ENCODE measurements around the gene IFI27. TPM values are rescaled to one million over a fixed set of nuclear protein-coding genes. Genes with fewer than 3 reads are reported as not detected.

Gene IFI27
- total and polyA plus RNA-seq, 2 donors, result 19.9 to 417 TPM

- H3K36me3 ChIP-seq (ENCODE audit: insufficient read depth), result no peaks in the 10 kb centered on the region
- 87% methylated on average over 6 of the region's 6 CpGs for WGBS
- H3K27ac ChIP-seq (ENCODE audit: low read depth), result no peak overlapping the region
- no peak for DNase-seq (ENCODE audit: extremely low spot score)
- H3K4me3 ChIP-seq (ENCODE audit: low read depth, low read length), result no peak overlapping the region
- H3K4me1 ChIP-seq (ENCODE audit: insufficient read depth), result no peaks in the 10 kb centered on the region
Observed at GRCh38 chr14:94112513-94113063, 2.1 kb downstream of the IFI27 start.

- no peak overlapping the region for H3K4me3 ChIP-seq (ENCODE audit: low read depth, low read length)
- WGBS, result 78% methylated on average over 7 of the region's 7 CpGs
- no peak for DNase-seq (ENCODE audit: extremely low spot score)
Observed at GRCh38 chr14:94113073-94113472, 2.5 kb downstream of the IFI27 start.

GRCh38 chr14:94113490-94113889 is 3.0 kb downstream of the IFI27 start:
- Histone ChIP-seq H3K36me3 (ENCODE audit: insufficient read depth) (no peaks in the 10 kb centered on the region), H3K4me1 (ENCODE audit: insufficient read depth) (no peaks in the 10 kb centered on the region), H3K4me3 (ENCODE audit: low read depth, low read length) (no peak overlapping the region), H3K27ac (ENCODE audit: low read depth) (no peak overlapping the region)
- no peak for DNase-seq (ENCODE audit: extremely low spot score)
- WGBS, result 62% methylated on average over 6 of the region's 6 CpGs

More at GRCh38 chr14:94113073-94113472, 2.5 kb downstream of the IFI27 start:
- no peak overlapping the region for H3K27ac ChIP-seq (ENCODE audit: low read depth)
- H3K4me1 ChIP-seq (ENCODE audit: insufficient read depth), result no peaks in the 10 kb centered on the region
- H3K36me3 ChIP-seq (ENCODE audit: insufficient read depth), result no peaks in the 10 kb centered on the region

- Histone ChIP-seq H3K4me3 (ENCODE audit: low read depth, low read length) (no peak overlapping the region), H3K4me1 (ENCODE audit: insufficient read depth) (no peaks in the 10 kb centered on the region), H3K27ac (ENCODE audit: low read depth) (no peak overlapping the region), H3K36me3 (ENCODE audit: insufficient read depth) (no peaks in the 10 kb centered on the region)
- 69% methylated on average over 5 of the region's 5 CpGs for WGBS
- no peak for DNase-seq (ENCODE audit: extremely low spot score)
Observed at GRCh38 chr14:94113908-94114588, 3.5 kb downstream of the IFI27 start.

- Histone ChIP-seq H3K4me3 (ENCODE audit: low read depth, low read length) (no peak overlapping the region), H3K36me3 (ENCODE audit: insufficient read depth) (no peaks in the 10 kb centered on the region), H3K4me1 (ENCODE audit: insufficient read depth) (no peaks in the 10 kb centered on the region), H3K27ac (ENCODE audit: low read depth) (no peak overlapping the region)
- WGBS, result 64% methylated on average over 5 of the region's 5 CpGs
- no peak for DNase-seq (ENCODE audit: extremely low spot score)
Observed at GRCh38 chr14:94114589-94115057, 4.1 kb downstream of the IFI27 start.

GRCh38 chr14:94115058-94115591 is 4.6 kb downstream of the IFI27 start:
- whole genome bisulfite sequencing, result 48% methylated on average over 4 of the region's 4 CpGs
- H3K4me3 ChIP-seq (ENCODE audit: low read depth, low read length), result no peak overlapping the region
- no peak for DNase-seq (ENCODE audit: extremely low spot score)
- no peaks in the 10 kb centered on the region for H3K4me1 ChIP-seq (ENCODE audit: insufficient read depth)
- no peak overlapping the region for H3K27ac ChIP-seq (ENCODE audit: low read depth)
- no peaks in the 10 kb centered on the region for H3K36me3 ChIP-seq (ENCODE audit: insufficient read depth)

GRCh38 chr14:94115631-94116030 is 5.1 kb downstream of the IFI27 start:
- Histone ChIP-seq H3K4me1 (ENCODE audit: insufficient read depth) (no peaks in the 10 kb centered on the region), H3K27ac (ENCODE audit: low read depth) (no peak overlapping the region)
- WGBS, result 94% methylated on average over 15 of the region's 15 CpGs

GRCh38 chr14:94116701-94117100 is 6.2 kb downstream of the IFI27 start:
- H3K36me3 ChIP-seq (ENCODE audit: insufficient read depth), result no peaks in the 10 kb centered on the region
- no peaks in the 10 kb centered on the region for H3K4me1 ChIP-seq (ENCODE audit: insufficient read depth)
- H3K4me3 ChIP-seq (ENCODE audit: low read depth, low read length), result no peak overlapping the region
- WGBS, result 83% methylated on average over 10 of the region's 10 CpGs
- no peak overlapping the region for H3K27ac ChIP-seq (ENCODE audit: low read depth)
- DNase-seq (ENCODE audit: extremely low spot score), result no peak

More at GRCh38 chr14:94115631-94116030, 5.1 kb downstream of the IFI27 start:
- DNase-seq (ENCODE audit: extremely low spot score), result no peak
- Histone ChIP-seq H3K36me3 (ENCODE audit: insufficient read depth) (no peaks in the 10 kb centered on the region), H3K4me3 (ENCODE audit: low read depth, low read length) (no peak overlapping the region)

- Histone ChIP-seq H3K4me1 (ENCODE audit: insufficient read depth) (no peaks in the 10 kb centered on the region), H3K27ac (ENCODE audit: low read depth) (no peak overlapping the region), H3K4me3 (ENCODE audit: low read depth, low read length) (no peak overlapping the region), H3K36me3 (ENCODE audit: insufficient read depth) (no peaks in the 10 kb centered on the region)
- no peak for DNase-seq (ENCODE audit: extremely low spot score)
- 73% methylated on average over 9 of the region's 9 CpGs for WGBS
Observed at GRCh38 chr14:94117856-94118255, 7.3 kb downstream of the IFI27 start.

GRCh38 chr14:94119071-94119470 is 8.5 kb downstream of the IFI27 start:
- no peak for DNase-seq (ENCODE audit: extremely low spot score)
- H3K36me3 ChIP-seq (ENCODE audit: insufficient read depth), result no peaks in the 10 kb centered on the region
- H3K4me3 ChIP-seq (ENCODE audit: low read depth, low read length), result no peak overlapping the region
- no peaks in the 10 kb centered on the region for H3K4me1 ChIP-seq (ENCODE audit: insufficient read depth)
- H3K27ac ChIP-seq (ENCODE audit: low read depth), result no peak overlapping the region

- no peak overlapping the region for H3K27ac ChIP-seq (ENCODE audit: low read depth)
- no peak for DNase-seq (ENCODE audit: extremely low spot score)
Observed at GRCh38 chr14:94120667-94121340, 10.3 kb downstream of the IFI27 start.

GRCh38 chr14:94121485-94121884 is 10.9 kb downstream of the IFI27 start:
- no peak for DNase-seq (ENCODE audit: extremely low spot score)
- H3K4me3 ChIP-seq (ENCODE audit: low read depth, low read length), result no peak overlapping the region
- H3K27ac ChIP-seq (ENCODE audit: low read depth), result no peak overlapping the region
- no peaks in the 10 kb centered on the region for H3K36me3 ChIP-seq (ENCODE audit: insufficient read depth)
- no peaks in the 10 kb centered on the region for H3K4me1 ChIP-seq (ENCODE audit: insufficient read depth)
- WGBS, result 25% methylated on average over 3 of the region's 3 CpGs

More at GRCh38 chr14:94120667-94121340, 10.3 kb downstream of the IFI27 start:
- 80% methylated on average over 5 of the region's 5 CpGs for WGBS
- Histone ChIP-seq H3K36me3 (ENCODE audit: insufficient read depth) (no peaks in the 10 kb centered on the region), H3K4me3 (ENCODE audit: low read depth, low read length) (no peak overlapping the region), H3K4me1 (ENCODE audit: insufficient read depth) (no peaks in the 10 kb centered on the region)

GRCh38 chr14:94122438-94122837 is 11.9 kb downstream of the IFI27 start:
- H3K36me3 ChIP-seq (ENCODE audit: insufficient read depth), result no peaks in the 10 kb centered on the region
- no peak overlapping the region for H3K4me3 ChIP-seq (ENCODE audit: low read depth, low read length)
- 77% methylated on average over 3 of the region's 3 CpGs for WGBS
- no peak overlapping the region for H3K27ac ChIP-seq (ENCODE audit: low read depth)
- no peak for DNase-seq (ENCODE audit: extremely low spot score)
- no peaks in the 10 kb centered on the region for H3K4me1 ChIP-seq (ENCODE audit: insufficient read depth)

GRCh38 chr14:94123296-94123695 is 12.8 kb downstream of the IFI27 start:
- DNase-seq (ENCODE audit: extremely low spot score), result no peak
- Histone ChIP-seq H3K27ac (ENCODE audit: low read depth) (no peak overlapping the region), H3K4me1 (ENCODE audit: insufficient read depth) (no peaks in the 10 kb centered on the region), H3K36me3 (ENCODE audit: insufficient read depth) (no peaks in the 10 kb centered on the region), H3K4me3 (ENCODE audit: low read depth, low read length) (no peak overlapping the region)
- 88% methylated on average over 9 of the region's 9 CpGs for WGBS

Data from urinary bladder (tissue), 4 donors.